GM12874 (cell line): ENCODE data around the gene MOB3A.
A peak's percentile ranks its signal among the peaks of the same experiment; 100 is the strongest.

Experiments used
- TF ChIP-seq, protein P1 (sequence below): IDR thresholded peaks from 2 replicates; pipeline ENCODE4 v1.5.1; 2011; ENCODE audit warnings: low read depth, mild to moderate bottlenecking, control low read depth, low read length, moderate library complexity; ENCODE audit not compliant: insufficient read depth

Gene MOB3A

DNA sequence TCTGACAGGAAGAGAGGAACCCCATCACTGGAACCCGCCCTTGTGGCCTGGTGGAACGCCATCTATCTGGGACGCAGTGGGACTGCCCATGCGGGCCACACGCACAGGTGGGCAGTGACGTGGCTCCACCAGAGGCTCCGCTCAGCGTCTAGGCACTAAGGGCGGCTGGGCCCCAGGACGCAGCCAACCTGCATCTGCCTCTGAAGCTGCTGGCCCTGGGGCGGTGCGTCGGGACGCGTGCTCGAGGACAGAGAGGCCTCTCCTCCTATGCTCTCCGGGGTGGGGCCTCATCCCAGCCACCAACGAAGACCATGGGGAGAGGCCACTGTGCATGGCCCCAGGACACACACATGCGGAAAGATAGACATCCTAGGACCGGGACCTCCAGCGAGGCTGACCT lies 18.7 kb upstream of the MOB3A start:
- TF ChIP-seq, protein P1, sequence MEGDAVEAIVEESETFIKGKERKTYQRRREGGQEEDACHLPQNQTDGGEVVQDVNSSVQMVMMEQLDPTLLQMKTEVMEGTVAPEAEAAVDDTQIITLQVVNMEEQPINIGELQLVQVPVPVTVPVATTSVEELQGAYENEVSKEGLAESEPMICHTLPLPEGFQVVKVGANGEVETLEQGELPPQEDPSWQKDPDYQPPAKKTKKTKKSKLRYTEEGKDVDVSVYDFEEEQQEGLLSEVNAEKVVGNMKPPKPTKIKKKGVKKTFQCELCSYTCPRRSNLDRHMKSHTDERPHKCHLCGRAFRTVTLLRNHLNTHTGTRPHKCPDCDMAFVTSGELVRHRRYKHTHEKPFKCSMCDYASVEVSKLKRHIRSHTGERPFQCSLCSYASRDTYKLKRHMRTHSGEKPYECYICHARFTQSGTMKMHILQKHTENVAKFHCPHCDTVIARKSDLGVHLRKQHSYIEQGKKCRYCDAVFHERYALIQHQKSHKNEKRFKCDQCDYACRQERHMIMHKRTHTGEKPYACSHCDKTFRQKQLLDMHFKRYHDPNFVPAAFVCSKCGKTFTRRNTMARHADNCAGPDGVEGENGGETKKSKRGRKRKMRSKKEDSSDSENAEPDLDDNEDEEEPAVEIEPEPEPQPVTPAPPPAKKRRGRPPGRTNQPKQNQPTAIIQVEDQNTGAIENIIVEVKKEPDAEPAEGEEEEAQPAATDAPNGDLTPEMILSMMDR = no peak

DNA sequence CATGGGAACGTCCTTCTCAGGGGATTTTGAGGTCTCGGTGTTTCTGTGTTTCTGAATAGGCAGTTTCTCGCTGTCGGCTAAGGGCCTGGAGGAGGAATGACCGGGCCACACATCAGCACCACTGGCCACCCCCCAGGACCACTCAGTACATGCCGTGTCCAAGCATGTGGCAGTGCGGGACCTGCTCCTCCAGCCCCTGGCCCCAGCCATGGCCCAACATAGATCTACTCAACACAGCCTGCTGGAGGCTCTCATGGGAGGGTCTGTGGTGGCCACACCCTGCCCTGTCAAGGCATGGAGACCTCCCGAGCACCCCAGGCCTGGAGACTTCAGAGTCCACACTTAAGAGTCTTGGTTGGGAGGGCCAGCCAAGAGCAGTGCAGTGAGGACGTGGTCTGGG lies 18.1 kb upstream of the MOB3A start:
- TF ChIP-seq, protein P1 = no peak

DNA sequence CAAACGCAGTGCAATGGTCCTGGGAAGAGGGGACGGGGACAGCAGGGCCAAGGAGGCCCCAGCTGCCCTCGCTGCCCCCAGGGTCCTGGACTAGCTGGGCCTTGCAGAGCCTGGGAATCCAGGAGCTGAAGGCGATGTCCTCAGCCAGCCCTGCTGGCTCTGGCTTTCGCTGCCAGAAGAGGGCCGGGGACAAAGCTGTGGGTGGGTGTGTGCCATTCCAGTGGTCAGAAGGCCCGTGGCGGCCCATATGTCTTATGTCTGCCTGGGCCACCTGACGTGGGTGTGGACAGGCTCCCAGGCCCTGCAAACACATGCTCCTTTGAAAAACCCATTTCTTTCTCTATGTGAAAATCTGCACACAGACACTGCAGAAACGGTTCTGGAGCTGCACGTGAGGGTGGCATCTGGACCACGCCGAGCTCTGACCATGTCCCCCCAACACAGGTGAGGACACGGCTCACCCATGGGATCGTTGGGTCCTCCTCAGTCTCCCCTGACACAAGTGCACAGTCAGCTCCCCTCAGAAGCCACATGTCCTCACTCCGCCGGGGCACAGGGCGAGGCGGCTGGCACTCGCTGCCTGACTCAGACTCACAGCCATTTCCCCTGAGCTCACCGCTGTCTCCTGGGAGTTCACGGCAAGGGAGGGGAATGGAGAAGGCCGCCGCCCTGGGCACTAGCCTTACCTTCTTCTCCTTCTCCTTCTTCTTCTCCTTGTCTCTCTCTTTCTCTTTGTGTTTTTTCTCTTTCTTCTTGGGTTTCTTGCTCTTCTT lies 17.5 kb upstream of the MOB3A start:
- TF ChIP-seq, protein P1 = no peak

DNA sequence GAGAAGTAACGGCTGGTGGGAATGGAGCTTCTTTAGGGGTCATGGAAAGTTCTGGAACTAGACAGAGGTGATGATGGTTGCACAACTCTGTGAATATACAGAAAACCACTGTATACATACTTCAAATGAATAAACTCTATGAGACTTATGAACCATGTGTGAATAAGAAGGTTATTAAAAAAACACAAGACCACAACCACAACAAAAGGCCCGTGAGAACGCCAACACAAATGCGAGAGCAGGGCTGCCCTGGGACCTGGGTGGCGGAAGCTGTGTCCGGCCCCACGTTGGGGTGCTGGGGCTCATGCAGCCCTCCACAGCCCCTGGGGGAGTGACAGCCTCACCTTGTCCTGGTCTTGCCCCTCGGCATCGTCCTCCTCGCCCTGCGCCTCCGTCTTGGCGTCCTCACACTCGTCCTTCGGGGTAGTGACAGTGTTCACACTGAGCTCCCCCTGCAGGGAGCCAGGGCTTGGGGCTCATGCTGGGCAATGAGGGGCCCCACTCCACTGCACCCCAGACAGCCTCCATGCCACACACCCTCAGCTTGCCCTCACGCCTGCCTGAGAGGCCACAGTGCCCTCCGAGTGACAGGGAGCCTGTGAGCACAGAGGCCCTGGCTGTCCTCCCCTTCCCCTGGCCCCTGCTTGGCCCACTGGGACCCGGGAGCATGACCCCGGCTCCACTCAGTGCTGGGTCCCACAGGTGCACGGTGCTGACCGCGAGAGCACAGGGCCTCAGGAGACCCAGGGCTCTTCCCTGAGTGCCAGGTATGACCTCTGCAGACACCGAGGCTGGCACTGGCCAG lies 16.6 kb upstream of the MOB3A start:
- TF ChIP-seq, protein P1 = no peak

DNA sequence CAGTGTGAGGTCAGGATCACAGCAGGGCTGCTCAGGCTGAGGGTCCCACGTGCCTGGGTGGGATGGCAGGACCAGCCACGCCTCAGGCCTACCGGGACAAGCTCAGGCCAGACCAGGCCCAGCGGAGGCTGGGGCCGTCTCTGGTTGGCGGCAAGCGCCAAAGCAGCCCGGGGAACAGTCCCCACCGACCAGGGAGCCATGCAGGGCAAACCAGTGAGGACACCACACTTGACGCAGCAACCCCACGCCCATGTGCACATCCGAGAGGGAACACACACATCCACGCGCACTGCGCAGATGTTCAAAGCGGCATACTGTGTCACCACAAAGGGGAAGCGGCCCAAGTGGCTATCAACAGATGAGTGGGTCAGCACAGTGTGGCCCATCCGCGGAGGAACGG lies 15.8 kb upstream of the MOB3A start:
- TF ChIP-seq, protein P1 = no peak

DNA sequence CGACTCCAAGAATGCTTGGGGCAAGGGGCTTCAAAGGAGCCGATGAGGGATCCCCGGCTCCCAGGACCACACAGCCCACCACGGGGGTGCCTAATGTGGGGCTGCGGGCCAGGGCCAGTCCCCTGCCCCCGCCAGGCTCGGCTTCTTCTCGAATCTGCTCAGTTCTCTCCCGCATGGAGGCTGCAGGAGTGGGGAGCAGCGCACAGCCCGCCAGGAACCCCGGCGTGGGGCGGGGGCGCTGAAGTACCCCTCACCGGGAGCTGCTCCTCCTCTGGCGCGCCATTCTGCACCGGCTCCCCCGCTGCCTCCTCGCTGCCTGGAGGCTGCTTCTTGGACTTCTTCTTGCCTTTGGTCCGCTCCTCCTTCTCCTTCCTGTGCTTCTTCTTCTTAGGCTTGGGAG lies 15.3 kb upstream of the MOB3A start:
- TF ChIP-seq, protein P1 = no peak

DNA sequence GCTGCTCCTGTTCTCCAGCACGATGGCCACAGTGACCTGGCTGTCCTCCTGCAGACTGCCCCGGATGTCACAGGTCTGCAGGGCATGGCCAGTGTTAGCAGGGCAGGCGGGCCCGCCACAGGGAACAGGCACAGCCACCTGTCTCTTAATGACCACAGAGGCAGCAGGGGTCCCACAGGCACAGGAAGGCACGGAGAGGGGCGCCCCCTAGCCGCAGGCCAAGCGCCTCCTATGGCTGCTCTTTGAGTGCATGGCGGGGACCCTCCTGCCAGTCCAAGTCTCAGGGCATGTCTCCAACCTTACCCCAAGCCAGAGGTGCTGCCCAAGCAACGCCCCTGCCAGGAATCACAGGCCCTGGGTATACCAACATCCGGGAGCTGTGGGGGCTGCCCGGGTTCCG lies 14.7 kb upstream of the MOB3A start:
- TF ChIP-seq, protein P1 = 0 out of 2 replicates have a peak, but pooled peaks have one; percentile 6
